MM.1S (cell line): ENCODE measurements around the gene LRIT1.

Source experiments
- EZH2 ChIP-seq: fragments of 300-600 bp; sonication (generic); optimal IDR thresholded peaks from 2 replicates; pipeline ENCODE3; 2017; ENCODE audit warnings: low read depth, mild to moderate bottlenecking, antibody characterized with exemption, low read length, mixed read lengths
- TF ChIP-seq, protein P1 (sequence below): fragments of 300-600 bp; sonication (generic); IDR thresholded peaks from 2 replicates; pipeline ENCODE4 v1.5.1; 2016; ENCODE audit warnings: antibody characterized with exemption, low read length, mixed read lengths

DNA sequence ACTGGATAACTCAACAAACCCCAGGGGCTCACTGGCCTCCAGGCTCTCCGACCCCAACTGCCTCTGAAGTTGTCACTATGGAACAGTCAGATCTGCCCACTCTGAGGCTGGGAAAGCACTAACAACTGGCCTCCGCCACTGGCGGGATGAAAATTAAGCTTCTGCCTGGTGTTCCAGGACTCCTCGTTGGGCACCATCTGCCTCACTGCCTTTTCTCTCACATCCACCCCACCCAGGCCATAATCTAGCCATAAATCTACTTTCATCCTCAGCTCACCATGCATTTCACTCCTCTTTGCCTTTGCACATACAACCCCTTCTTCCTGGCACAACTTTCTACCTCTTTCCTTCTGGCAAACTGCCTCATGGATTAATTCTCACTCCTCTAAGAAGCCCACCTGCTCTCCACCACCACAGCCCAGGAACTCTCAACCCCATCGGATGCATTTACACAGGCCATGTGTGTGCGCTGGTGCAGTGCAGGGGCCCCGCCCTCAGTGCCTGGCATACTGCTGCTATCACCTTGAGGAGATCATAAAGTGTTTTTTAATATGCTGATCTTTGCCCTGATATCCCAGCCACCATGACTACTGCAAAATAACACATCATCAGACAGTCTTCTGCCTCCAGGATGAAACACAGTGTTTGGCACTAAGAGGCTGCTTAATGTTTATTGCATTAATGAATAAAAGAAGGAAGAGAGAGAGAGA is 43.0 kb downstream of the LRIT1 start:
- TF ChIP-seq, protein P1, sequence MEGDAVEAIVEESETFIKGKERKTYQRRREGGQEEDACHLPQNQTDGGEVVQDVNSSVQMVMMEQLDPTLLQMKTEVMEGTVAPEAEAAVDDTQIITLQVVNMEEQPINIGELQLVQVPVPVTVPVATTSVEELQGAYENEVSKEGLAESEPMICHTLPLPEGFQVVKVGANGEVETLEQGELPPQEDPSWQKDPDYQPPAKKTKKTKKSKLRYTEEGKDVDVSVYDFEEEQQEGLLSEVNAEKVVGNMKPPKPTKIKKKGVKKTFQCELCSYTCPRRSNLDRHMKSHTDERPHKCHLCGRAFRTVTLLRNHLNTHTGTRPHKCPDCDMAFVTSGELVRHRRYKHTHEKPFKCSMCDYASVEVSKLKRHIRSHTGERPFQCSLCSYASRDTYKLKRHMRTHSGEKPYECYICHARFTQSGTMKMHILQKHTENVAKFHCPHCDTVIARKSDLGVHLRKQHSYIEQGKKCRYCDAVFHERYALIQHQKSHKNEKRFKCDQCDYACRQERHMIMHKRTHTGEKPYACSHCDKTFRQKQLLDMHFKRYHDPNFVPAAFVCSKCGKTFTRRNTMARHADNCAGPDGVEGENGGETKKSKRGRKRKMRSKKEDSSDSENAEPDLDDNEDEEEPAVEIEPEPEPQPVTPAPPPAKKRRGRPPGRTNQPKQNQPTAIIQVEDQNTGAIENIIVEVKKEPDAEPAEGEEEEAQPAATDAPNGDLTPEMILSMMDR, result no peak
- no peak for TF ChIP-seq EZH2
